Natural killer cell (primary cell): ENCODE data around the gene ZNF780A. TPM values are rescaled to one million over a fixed set of nuclear protein-coding genes. Genes with fewer than 3 reads are reported as not detected.

Experiments
- ATAC-seq, 3 donors: fragments of 150-1000 bp in 2 of 3; fragments of 200-7000 bp in 1 of 3; cut with Tn5 transposase; 1 replicate in 1 of 3; 2 replicates in 2 of 3; pipeline ENCODE4 v1.10.0; 2021; ENCODE audit warnings: mild to moderate bottlenecking in 2 of 3, moderate library complexity in 2 of 3
- DNase-seq, 2 donors: peaks; one replicate each; pipeline versions ENCODE4 v3.0.0 to v3.0.0-alpha.2; 2013 to 2021; ENCODE audit warnings: mixed read lengths in 1 of 2
- H3K27ac ChIP-seq: one replicate; pipeline ENCODE4 v1.5.1; 2013; ENCODE audit warnings: mild to moderate bottlenecking, low read length
- H3K27me3 ChIP-seq: one replicate; pipeline ENCODE4 v1.6.1; 2013; ENCODE audit warnings: low read length; ENCODE audit not compliant: control insufficient read depth, insufficient read depth
- H3K36me3 ChIP-seq: one replicate; pipeline ENCODE4 v1.6.1; 2013; ENCODE audit warnings: low read length; ENCODE audit not compliant: control insufficient read depth, insufficient read depth
- H3K4me1 ChIP-seq: one replicate; pipeline ENCODE4 v1.6.1; 2013; ENCODE audit warnings: low read length; ENCODE audit not compliant: control insufficient read depth, insufficient read depth
- H3K4me3 ChIP-seq: one replicate; pipeline ENCODE4 v1.5.1; 2013; ENCODE audit warnings: low read length
- H3K9me3 ChIP-seq: one replicate; pipeline ENCODE4 v1.6.1; 2013; ENCODE audit warnings: low read length; ENCODE audit not compliant: control insufficient read depth, insufficient read depth
- H3K27ac Mint-ChIP-seq, 2 donors: one replicate each; pipeline ENCODE4 v1.8.0; 2022; ENCODE audit warnings: mild to moderate bottlenecking in 2 of 2, mixed read lengths in 2 of 2, moderate library complexity in 1 of 2
- H3K27me3 Mint-ChIP-seq, 2 donors: one replicate each; pipeline ENCODE4 v1.8.0; 2022; ENCODE audit warnings: low read depth in 2 of 2, mixed read lengths in 2 of 2
- H3K36me3 Mint-ChIP-seq: one replicate; pipeline ENCODE4 v1.8.0; 2022; ENCODE audit warnings: mixed read lengths
- H3K4me1 Mint-ChIP-seq, 2 donors: one replicate each; pipeline ENCODE4 v1.8.0; 2022; ENCODE audit warnings: mixed read lengths in 2 of 2
- H3K4me3 Mint-ChIP-seq: one replicate; pipeline ENCODE4 v1.8.0; 2022; ENCODE audit warnings: mild to moderate bottlenecking, moderate library complexity, mixed read lengths
- H3K9me3 Mint-ChIP-seq, 2 donors: one replicate each; pipeline ENCODE4 v1.8.0; 2022; ENCODE audit warnings: mixed read lengths in 2 of 2
- WGBS: methylation state at CpG from one replicate; pipeline ENCODE4 v1.1.7; 2013; ENCODE audit warnings: missing lambda C conversion rate; ENCODE audit not compliant: insufficient coverage; 5-methylcytosine and 5-hydroxymethylcytosine counted together
- intact Hi-C: fragments of 100-400 bp; cut with micrococcal nuclease; formaldehyde crosslinking; loops from one replicate; pipeline ENCODE4 v1.14.2; 2022
- total RNA-seq, 4 donors: library from RNA; stranded (reverse); fragments of 120-200 nt in 1 of 4; gene quantifications; one replicate each; pipeline versions ENCODE4 v1.2.3 to v1.2.4, GENCODE V29; 2013 to 2022
- TF ChIP-seq, protein P1 (sequence below): fragments of 200-600 bp; IDR thresholded peaks from one replicate; pipeline ENCODE4 v1.8.0; 2022; ENCODE audit warnings: antibody characterized with exemption

The ZNF780A gene
- total RNA-seq, 3 donors from 2014 or later (not counting 1 experiment from before 2014, with no cell fraction given) = 15.1 to 17.0 (median 16.0) TPM

GRCh38 chr19:40078377-40078776, 12.4 kb downstream of the ZNF780A start:
- no peaks in the 10 kb centered on the region for H3K27me3 ChIP-seq
- intact Hi-C loops = no loop called here
- no peak overlapping the region for H3K4me3 Mint-ChIP-seq
- H3K4me1 ChIP-seq = no peaks in the 10 kb centered on the region
- H3K9me3 Mint-ChIP-seq = peaks cover 7 to 8% of the 10 kb centered on the region in 2 donors
- H3K4me3 ChIP-seq = no peak overlapping the region
- H3K27me3 Mint-ChIP-seq = no peaks in the 10 kb centered on the region
- H3K9me3 ChIP-seq = peaks cover 5% of the 10 kb centered on the region
- WGBS = no CpG with 5 or more reads among the region's 1 CpG
- ATAC-seq (no peak), DNase-seq (no peak)
- TF ChIP-seq, protein P1, sequence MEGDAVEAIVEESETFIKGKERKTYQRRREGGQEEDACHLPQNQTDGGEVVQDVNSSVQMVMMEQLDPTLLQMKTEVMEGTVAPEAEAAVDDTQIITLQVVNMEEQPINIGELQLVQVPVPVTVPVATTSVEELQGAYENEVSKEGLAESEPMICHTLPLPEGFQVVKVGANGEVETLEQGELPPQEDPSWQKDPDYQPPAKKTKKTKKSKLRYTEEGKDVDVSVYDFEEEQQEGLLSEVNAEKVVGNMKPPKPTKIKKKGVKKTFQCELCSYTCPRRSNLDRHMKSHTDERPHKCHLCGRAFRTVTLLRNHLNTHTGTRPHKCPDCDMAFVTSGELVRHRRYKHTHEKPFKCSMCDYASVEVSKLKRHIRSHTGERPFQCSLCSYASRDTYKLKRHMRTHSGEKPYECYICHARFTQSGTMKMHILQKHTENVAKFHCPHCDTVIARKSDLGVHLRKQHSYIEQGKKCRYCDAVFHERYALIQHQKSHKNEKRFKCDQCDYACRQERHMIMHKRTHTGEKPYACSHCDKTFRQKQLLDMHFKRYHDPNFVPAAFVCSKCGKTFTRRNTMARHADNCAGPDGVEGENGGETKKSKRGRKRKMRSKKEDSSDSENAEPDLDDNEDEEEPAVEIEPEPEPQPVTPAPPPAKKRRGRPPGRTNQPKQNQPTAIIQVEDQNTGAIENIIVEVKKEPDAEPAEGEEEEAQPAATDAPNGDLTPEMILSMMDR = no peak
- H3K27ac ChIP-seq = no peak overlapping the region
- no peak overlapping the region for H3K27ac Mint-ChIP-seq
- H3K36me3 Mint-ChIP-seq = peaks cover 83% of the 10 kb centered on the region
- H3K4me1 Mint-ChIP-seq = peaks cover 8 to 16% of the 10 kb centered on the region in 2 donors
- peaks cover 91% of the 10 kb centered on the region for H3K36me3 ChIP-seq

DNA sequence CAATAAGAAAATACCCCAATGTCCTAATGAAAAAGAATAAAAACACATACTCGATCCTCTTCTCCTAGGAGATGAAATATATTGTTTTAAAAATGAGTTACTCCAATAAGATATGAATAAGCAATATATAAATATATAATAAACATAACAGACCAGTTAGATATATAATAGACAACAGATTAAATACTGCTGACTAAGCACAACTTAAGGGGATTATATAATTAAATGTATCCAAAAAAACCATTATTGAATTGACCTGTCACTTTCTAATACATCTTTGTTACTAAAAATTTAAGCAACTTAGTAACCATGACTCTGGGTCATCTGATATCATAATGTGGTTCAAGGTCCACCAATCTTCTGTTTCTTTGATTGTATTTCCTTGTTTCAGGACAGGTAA, 20.7 kb downstream of the ZNF780A start:
- H3K36me3 ChIP-seq = peaks cover 17% of the 10 kb centered on the region
- H3K4me3 ChIP-seq = no peak overlapping the region
- H3K27ac Mint-ChIP-seq = no peak overlapping the region
- H3K9me3 ChIP-seq = peaks cover 5% of the 10 kb centered on the region
- no peak overlapping the region for H3K27ac ChIP-seq
- intact Hi-C loops = no loop called here
- peaks cover 21% of the 10 kb centered on the region for H3K36me3 Mint-ChIP-seq
- no peak overlapping the region for H3K4me3 Mint-ChIP-seq
- no peaks in the 10 kb centered on the region for H3K27me3 ChIP-seq
- DNase-seq (no peak), ATAC-seq (no peak)
- TF ChIP-seq, protein P1 = no peak
- WGBS = no CpG with 5 or more reads among the region's 1 CpG
- no peaks in the 10 kb centered on the region for H3K27me3 Mint-ChIP-seq
- no peaks in the 10 kb centered on the region for H3K4me1 ChIP-seq
- no peaks in the 10 kb centered on the region for H3K4me1 Mint-ChIP-seq
- no peaks in the 10 kb centered on the region for H3K9me3 Mint-ChIP-seq

GRCh38 chr19:40059624-40060023, 31.1 kb downstream of the ZNF780A start:
- WGBS = no CpG with 5 or more reads among the region's 1 CpG
- DNase-seq (no peak), ATAC-seq (no peak)
- Mint-ChIP-seq H3K36me3 (peaks cover 18% of the 10 kb centered on the region), H3K4me3 (no peak overlapping the region), H3K9me3 (peaks cover 12 to 20% of the 10 kb centered on the region in 2 donors), H3K27me3 (peaks cover 23 to 35% of the 10 kb centered on the region in 2 donors), H3K4me1 (peaks cover 21 to 23% of the 10 kb centered on the region in 2 donors), H3K27ac (no peak overlapping the region)
- no peak overlapping the region for H3K4me3 ChIP-seq
- intact Hi-C loops = no loop called here
- H3K4me1 ChIP-seq = peaks cover 13% of the 10 kb centered on the region
- H3K27ac ChIP-seq = no peak overlapping the region
- TF ChIP-seq, protein P1 = no peak
- peaks cover 2% of the 10 kb centered on the region for H3K9me3 ChIP-seq
- no peaks in the 10 kb centered on the region for H3K36me3 ChIP-seq
- peaks cover 4% of the 10 kb centered on the region for H3K27me3 ChIP-seq

- WGBS = no CpG with 5 or more reads among the region's 1 CpG
- no peak overlapping the region for H3K4me3 Mint-ChIP-seq
- H3K9me3 Mint-ChIP-seq = peaks cover 12 to 17% of the 10 kb centered on the region in 2 donors
Measured at GRCh38 chr19:40057166-40057565, 33.6 kb downstream of the ZNF780A start.

More at GRCh38 chr19:40057166-40057565, 33.6 kb downstream of the ZNF780A start:
- Histone ChIP-seq H3K4me1 (peaks cover 13% of the 10 kb centered on the region), H3K36me3 (no peaks in the 10 kb centered on the region), H3K4me3 (no peak overlapping the region), H3K27ac (no peak overlapping the region), H3K9me3 (peaks cover 2% of the 10 kb centered on the region), H3K27me3 (peaks cover 4% of the 10 kb centered on the region)
- no peak overlapping the region for H3K27ac Mint-ChIP-seq
- DNase-seq (no peak), ATAC-seq (no peak)
- H3K27me3 Mint-ChIP-seq = peaks cover 19 to 29% of the 10 kb centered on the region in 2 donors
- H3K4me1 Mint-ChIP-seq = peaks cover 46 to 47% of the 10 kb centered on the region in 2 donors
- TF ChIP-seq, protein P1 = no peak
- H3K36me3 Mint-ChIP-seq = peaks cover 16% of the 10 kb centered on the region
- intact Hi-C loops = no loop called here
